H1 (cell line): ENCODE results near the gene PRDM10. TPM values are rescaled to one million over a fixed set of nuclear protein-coding genes. Genes with fewer than 3 reads are reported as not detected.

Source experiments
- BRCA1 ChIP-seq: IDR thresholded peaks from 2 replicates; pipeline ENCODE4 v1.6.1; 2012; ENCODE audit warnings: low read depth, low read length, improper control_type of control experiment
- CTBP2 ChIP-seq: IDR thresholded peaks from 2 replicates; pipeline ENCODE4 v1.7.0; 2011; ENCODE audit warnings: borderline replicate concordance, mild to moderate bottlenecking, moderate library complexity, mixed read lengths, low read length; ENCODE audit not compliant: insufficient read depth, insufficient read length
- EGR1 ChIP-seq: IDR thresholded peaks from 2 replicates; pipeline ENCODE4 v1.6.1; 2011; ENCODE audit warnings: low read depth, low read length, borderline replicate concordance
- JUND ChIP-seq: IDR thresholded peaks from 2 replicates; pipeline ENCODE4 v1.6.1; 2011; ENCODE audit warnings: mild to moderate bottlenecking, improper control_type of control experiment, low read length
- KDM5A ChIP-seq: fragments of 200-600 bp; IDR thresholded peaks from 2 replicates; pipeline ENCODE4 v1.7.1; 2012; ENCODE audit warnings: mild to moderate bottlenecking, low read length, inconsistent platforms, mixed read lengths
- PHF8 ChIP-seq: fragments of 200-600 bp; sonication (generic); conservative IDR thresholded peaks from 2 replicates; pipeline ENCODE4 v1.7.1; 2012; ENCODE audit warnings: low read depth, mild to moderate bottlenecking, inconsistent platforms, low read length, moderate library complexity
- SUZ12 ChIP-seq: fragments of 200-600 bp; sonication (generic); IDR thresholded peaks from 2 replicates; pipeline ENCODE4 v1.6.1; 2012; ENCODE audit warnings: mild to moderate bottlenecking, inconsistent platforms, low read length, moderate library complexity, mixed read lengths
- TCF12 ChIP-seq: IDR thresholded peaks from 2 replicates; pipeline ENCODE4 v1.6.1; 2011; ENCODE audit warnings: low read depth, mild to moderate bottlenecking, low read length
- polyA plus RNA-seq, 7 experiments: library from polyadenylated mRNA; depleted of rRNA in 3 of 7; stranded (reverse) in 5 of 7; unstranded in 2 of 7; fragments of >200 nt in 5 of 7; fragments of 200-250 nt in 2 of 7; gene quantifications; 1 replicate in 5 of 7; 2 replicates in 1 of 7; 4 replicates in 1 of 7; pipeline versions ENCODE4 v1.2.1 to v1.2.3, GENCODE V29; 2011 to 2013; ENCODE audit warnings: missing spikeins in 2 of 7, mixed read lengths in 2 of 7
- total RNA-seq: library from RNA; stranded (reverse); fragmentation: NEBNext Ultra II Directional; extraction: Animal tissue kit (Norgen Biotek cat#: 25700); gene quantifications from 2 replicates; pipeline ENCODE4 v1.2.1, GENCODE V29; 2021
- TF ChIP-seq, protein P1 (sequence below): IDR thresholded peaks from 2 replicates; pipeline ENCODE4 v1.6.1; 2011; ENCODE audit warnings: low read depth, mild to moderate bottlenecking, low read length; ENCODE audit not compliant: insufficient read depth

The PRDM10 gene
- total and polyA plus RNA-seq, 2 of the 8 experiments (the other 6 are each of a cell fraction or from before 2014, with no cell fraction given): 15.5 to 19.2 TPM

DNA sequence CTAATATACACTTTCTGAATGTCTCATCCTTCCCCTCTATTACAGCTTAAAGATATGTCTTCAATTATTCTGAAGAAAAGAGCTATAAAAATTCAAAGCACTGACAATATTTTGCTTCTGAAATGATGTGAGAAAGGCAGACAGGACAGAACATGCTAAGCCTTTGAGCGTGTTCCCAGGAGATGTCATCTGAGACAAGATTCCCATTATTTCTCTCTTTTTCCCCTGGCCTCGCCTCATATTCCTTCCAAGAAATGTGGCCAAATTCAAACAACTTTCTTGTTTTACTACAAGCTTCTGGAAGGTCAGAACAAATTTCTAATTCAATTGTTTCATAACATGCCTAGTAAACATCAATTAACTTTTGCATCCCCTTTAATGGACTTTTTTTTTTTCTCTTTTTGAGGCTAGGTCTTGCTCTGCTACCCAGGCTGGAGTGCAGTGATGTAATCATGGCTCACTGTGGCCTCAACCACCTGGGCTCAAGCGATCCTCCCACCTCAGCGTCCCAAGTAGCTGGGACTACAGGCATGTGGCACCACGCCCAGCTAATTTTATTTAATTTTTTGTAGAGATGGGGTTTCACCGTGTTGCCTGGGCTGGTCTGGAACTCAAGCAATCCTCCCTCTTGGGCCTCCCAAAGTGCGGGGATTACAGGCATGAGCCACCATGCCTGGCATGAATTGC lies 70.1 kb downstream of the PRDM10 start (continued):
- TF ChIP-seq KDM5A: no peak
- no peak for TF ChIP-seq BRCA1
- no peak for TF ChIP-seq JUND
- TF ChIP-seq CTBP2: no peak
- no peak for TF ChIP-seq TCF12
- no peak for TF ChIP-seq EGR1
- TF ChIP-seq, protein P1, sequence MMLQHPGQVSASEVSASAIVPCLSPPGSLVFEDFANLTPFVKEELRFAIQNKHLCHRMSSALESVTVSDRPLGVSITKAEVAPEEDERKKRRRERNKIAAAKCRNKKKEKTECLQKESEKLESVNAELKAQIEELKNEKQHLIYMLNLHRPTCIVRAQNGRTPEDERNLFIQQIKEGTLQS: no peak
- no peak for TF ChIP-seq PHF8
- no peak for TF ChIP-seq SUZ12
